SK-N-MC (cell line): ENCODE data around the gene BAG3.

Experiments used
- EZH2 ChIP-seq: fragments of 200-600 bp; sonication (generic); IDR thresholded peaks from one replicate; pipeline ENCODE4 v1.6.1; 2017; ENCODE audit warnings: antibody characterized with exemption
- FOXP2 ChIP-seq: optimal IDR thresholded peaks from 2 replicates; pipeline ENCODE3; 2011; ENCODE audit warnings: mild to moderate bottlenecking, moderate library complexity; ENCODE audit not compliant: insufficient read depth; ENCODE audit errors: extremely low read length, control extremely low read depth
- POLR2AphosphoS5 ChIP-seq: IDR thresholded peaks from 2 replicates; pipeline ENCODE4 v1.6.1; 2012; ENCODE audit warnings: mild to moderate bottlenecking, low read depth, low read length, borderline replicate concordance

GRCh38 chr10:119652361-119652730 lies 1.2 kb downstream of the BAG3 start:
- TF ChIP-seq POLR2AphosphoS5, result no peak
- TF ChIP-seq EZH2, result no peak
- TF ChIP-seq FOXP2, result no peak
